Muscle of back (tissue), 11 donors: ENCODE data around the gene FCAMR. TPM values are rescaled to one million over a fixed set of nuclear protein-coding genes. Genes with fewer than 3 reads are reported as not detected.
A peak's percentile ranks its signal among the peaks of the same experiment; 100 is the strongest.

Source experiments
- DNase-seq, 3 donors: peaks; one replicate each; pipeline versions ENCODE4 v3.0.0 to v3.0.0-alpha.2; 2013
- polyA plus RNA-seq, 10 donors: library from polyadenylated mRNA; unstranded; fragments of 120-200 nt; gene quantifications; one replicate each; pipeline ENCODE4 v1.2.1, GENCODE V29; 2013; ENCODE audit not compliant: insufficient read length in 10 of 10

The FCAMR gene
- polyA plus RNA-seq, 10 donors = not detected

DNA sequence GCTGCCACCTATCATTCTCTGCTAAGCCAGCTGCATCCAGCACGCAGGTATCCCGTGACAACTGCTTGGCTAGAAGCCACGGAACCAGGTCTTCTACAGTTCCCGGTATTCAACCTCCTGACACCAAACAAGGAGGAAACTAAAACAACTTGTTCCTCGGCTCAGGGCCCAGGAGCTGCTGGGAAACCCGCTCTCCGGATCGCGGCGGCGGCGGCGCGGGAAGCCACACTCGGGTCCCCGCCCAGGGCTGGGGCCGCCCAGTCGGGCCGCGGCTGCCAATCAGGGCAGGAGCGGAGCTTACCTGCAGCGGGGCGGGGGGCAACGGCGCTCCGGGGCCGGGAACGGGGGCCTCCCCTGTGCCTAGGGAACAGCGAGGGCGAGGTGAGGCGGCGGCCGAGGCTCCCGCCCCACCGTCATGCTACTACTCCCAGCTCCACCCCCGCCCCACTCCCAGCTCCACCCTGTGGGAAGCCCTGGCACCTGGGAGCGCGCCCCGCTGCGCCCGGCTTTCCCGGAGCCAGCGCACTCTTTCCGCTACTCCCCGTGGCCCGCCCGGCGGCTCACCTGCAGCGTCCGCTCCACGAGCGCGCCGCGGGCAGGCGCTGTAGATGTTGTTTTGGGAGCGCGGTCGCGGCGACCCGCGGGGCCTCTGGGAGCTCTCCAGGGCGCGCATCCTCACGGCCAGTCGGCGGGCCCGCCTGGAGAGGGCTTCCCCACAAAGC, 60.9 kb downstream of the FCAMR start:
- DNase-seq = peak in 1 of 3 donors; percentile 61

DNA sequence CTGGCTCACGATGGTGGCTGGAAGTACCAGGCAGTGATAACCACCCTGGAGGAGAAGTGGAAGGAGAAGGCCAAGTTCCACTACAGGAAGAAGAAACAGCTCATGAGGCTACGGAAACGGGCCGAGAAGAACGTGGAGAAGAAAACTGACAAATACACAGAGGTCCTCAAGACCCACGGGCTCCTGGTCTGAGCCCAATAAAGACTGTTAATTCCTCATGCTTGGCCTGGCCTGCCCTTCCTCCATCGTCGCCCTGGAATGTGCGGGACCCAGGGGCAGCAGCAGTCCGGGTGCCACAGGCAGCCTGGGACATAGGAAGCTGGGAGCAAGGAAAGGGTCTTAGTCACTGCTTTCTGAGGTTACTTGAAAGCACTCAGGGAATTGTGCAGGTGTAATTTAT, 62.2 kb downstream of the FCAMR start:
- no peak for DNase-seq

Other genes with a start within 250 kb of the FCAMR start
- gene IL19, start 199.7 kb downstream of the FCAMR start, polyA plus RNA-seq = not detected
- gene IL10, start 198.0 kb downstream of the FCAMR start, polyA plus RNA-seq = 1 to 10 TPM in 1 of 10 donors, under 1 TPM in 9; 0.25 to 1.2 (median 0.49) TPM
- not detected for gene IL20, start 104.8 kb downstream of the FCAMR start, polyA plus RNA-seq
- gene IL24, start 73.0 kb downstream of the FCAMR start, polyA plus RNA-seq = 1 to 10 TPM in 1 of 10 donors, under 1 TPM in 7, not detected in 2; 0.10 to 1.6 (median 0.16) TPM
- 10 to 100 TPM in 1 of 10 donors, 1 to 10 TPM in 8, under 1 TPM in 1; 0.88 to 10.6 (median 1.4) TPM for gene FCMR, start 48.5 kb downstream of the FCAMR start, polyA plus RNA-seq
- gene PIGR, start 24.0 kb downstream of the FCAMR start, polyA plus RNA-seq = under 1 TPM in 2 of 10 donors, not detected in 8; 0.03 to 0.04 TPM
- 1 to 10 TPM in 2 of 10 donors, under 1 TPM in 8; 0.06 to 3.1 (median 0.11) TPM for gene C1orf116, start 62.3 kb upstream of the FCAMR start, polyA plus RNA-seq
- 1 to 10 TPM; 6.0 to 8.9 (median 7.0) TPM for gene YOD1, start 80.7 kb upstream of the FCAMR start, polyA plus RNA-seq
- 1 to 10 TPM; 4.5 to 8.8 (median 7.0) TPM for gene PFKFB2, start 82.8 kb upstream of the FCAMR start, polyA plus RNA-seq
- gene C4BPB, start 118.4 kb upstream of the FCAMR start, polyA plus RNA-seq = under 1 TPM; 0.13 to 0.79 (median 0.37) TPM
- gene C4BPA, start 133.8 kb upstream of the FCAMR start, polyA plus RNA-seq = under 1 TPM; 0.14 to 0.81 (median 0.36) TPM